Measurements from ENCODE around the gene ANKRD37.

ANKRD37 gene

DNA sequence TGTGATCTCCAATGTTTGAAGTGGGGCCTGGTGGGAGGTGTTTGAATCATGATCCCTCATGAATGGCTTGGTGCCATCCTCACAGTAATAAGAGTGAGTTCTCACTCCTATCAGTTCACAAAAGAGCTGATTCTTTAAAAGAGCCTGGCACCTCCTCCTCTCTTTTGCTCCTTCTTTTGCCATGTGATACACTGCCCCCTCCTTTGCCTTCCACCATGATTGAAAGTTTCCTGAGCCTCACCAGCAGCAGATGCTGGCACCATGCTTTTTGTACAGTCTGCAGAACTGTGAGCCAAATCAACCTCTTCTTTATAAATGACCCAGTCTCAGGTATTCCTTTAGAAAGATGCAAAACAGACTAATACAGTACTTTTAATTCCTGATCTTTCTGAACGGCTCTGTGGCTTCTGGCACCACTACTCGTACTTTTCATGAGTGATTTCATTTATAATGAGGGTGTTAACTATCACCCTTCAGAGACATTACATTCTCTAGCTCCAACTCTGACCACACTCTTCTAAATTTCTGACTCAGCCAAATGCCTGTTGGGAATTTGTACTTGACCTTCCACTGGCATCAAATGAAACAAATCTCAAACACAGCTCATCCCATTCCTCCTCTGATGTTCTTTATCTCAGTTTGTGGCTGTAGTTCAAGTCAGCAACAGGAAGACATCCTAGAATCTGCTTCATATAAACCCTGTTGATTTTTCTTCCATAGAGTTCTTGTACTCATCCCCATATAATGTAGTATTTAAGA lies 24.9 kb downstream of the ANKRD37 start:
- TF ChIP-seq, protein P1, sequence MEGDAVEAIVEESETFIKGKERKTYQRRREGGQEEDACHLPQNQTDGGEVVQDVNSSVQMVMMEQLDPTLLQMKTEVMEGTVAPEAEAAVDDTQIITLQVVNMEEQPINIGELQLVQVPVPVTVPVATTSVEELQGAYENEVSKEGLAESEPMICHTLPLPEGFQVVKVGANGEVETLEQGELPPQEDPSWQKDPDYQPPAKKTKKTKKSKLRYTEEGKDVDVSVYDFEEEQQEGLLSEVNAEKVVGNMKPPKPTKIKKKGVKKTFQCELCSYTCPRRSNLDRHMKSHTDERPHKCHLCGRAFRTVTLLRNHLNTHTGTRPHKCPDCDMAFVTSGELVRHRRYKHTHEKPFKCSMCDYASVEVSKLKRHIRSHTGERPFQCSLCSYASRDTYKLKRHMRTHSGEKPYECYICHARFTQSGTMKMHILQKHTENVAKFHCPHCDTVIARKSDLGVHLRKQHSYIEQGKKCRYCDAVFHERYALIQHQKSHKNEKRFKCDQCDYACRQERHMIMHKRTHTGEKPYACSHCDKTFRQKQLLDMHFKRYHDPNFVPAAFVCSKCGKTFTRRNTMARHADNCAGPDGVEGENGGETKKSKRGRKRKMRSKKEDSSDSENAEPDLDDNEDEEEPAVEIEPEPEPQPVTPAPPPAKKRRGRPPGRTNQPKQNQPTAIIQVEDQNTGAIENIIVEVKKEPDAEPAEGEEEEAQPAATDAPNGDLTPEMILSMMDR (IDR thresholded peaks at IDR 0.05): no peak
- no peak for TF ChIP-seq ZFX (IDR thresholded peaks at IDR 0.05; ENCODE audit: borderline replicate concordance)
- no peak overlapping the region for H3K27ac ChIP-seq

DNA sequence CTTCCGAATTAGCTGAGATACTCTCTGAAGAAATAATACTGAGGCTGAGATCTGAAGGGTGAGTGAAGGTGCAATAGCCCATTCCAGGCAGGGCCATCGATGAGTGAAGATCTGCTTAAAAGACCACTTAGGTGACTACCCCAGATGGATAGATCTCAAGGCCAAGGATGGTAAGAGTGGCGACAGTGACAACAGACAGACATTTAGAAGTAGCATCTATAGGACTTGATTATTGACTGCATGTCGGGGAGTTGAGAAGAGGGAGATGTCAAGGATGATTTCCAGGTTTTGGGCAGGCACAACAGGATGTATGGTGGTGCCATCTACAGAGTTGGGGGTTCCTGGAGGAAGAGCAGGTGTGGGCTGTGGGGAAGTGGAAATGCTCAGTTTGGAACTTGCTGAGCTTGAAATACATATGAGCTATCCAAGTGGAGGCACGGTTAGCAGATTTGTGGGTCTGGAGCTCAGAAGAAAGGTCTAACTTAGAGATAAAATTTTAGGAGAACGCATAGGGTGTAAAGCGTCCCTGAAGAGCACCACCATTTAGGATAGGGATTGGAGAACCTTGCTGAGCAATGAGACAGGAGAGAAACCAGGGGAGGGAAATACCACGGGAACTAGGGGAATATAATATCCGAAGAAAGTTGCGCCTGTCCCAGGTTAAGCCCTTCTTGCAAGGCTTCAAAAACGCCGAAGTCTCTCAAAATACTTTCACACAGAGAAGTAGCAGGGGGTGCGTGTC lies 28.4 kb downstream of the ANKRD37 start:
- TF ChIP-seq, protein P1 (IDR thresholded peaks at IDR 0.05): no peak
- TF ChIP-seq ZFX (IDR thresholded peaks at IDR 0.05; ENCODE audit: borderline replicate concordance): no peak
- H3K27ac ChIP-seq: peak overlapping the region; percentile 80

DNA sequence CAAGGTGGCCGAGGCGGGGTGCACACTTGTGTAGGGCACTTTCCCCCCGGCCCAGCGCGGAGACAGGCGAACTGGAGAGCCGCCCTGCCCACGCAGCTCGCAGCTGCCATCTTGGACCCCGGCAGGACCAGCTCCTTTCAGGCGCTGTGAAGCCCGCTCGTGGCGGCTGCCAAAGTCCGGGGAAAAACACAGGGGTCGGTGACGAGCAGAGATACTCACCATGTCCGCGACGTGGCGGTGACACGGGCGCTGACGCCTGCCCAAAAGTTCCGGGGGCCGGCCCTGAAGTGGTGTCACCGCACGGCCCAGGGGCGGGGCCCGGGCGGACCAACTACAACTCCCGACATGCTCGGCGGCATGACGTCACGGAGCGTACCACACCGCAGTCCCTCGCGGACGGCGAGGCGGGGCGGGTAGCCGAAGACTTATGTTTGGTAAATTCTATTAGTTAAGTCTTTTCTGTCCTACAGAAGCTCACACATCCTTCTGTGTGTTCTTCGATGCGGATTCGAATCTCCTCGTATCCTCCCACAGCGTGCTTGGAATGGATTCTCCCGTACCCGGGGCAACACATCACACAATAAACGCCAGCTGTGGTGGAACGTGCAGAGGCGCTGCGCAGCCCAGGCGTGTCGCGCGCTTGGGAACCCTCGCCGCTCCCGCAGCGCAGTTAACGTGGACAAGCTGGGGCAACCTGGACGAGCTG lies 29.2 kb downstream of the ANKRD37 start, which contains the start of gene UFSP2:
Gene UFSP2, minus strand, starts transcription at position 318 of the 706 bp plus-strand sequence. Its CDS starts 96 bp downstream, at position 222.
- TF ChIP-seq ZFX (IDR thresholded peaks at IDR 0.05; ENCODE audit: borderline replicate concordance): no peak
- TF ChIP-seq, protein P1 (IDR thresholded peaks at IDR 0.05): no peak
- H3K27ac ChIP-seq: peak within 1 kb of the TSS; percentile 80

DNA sequence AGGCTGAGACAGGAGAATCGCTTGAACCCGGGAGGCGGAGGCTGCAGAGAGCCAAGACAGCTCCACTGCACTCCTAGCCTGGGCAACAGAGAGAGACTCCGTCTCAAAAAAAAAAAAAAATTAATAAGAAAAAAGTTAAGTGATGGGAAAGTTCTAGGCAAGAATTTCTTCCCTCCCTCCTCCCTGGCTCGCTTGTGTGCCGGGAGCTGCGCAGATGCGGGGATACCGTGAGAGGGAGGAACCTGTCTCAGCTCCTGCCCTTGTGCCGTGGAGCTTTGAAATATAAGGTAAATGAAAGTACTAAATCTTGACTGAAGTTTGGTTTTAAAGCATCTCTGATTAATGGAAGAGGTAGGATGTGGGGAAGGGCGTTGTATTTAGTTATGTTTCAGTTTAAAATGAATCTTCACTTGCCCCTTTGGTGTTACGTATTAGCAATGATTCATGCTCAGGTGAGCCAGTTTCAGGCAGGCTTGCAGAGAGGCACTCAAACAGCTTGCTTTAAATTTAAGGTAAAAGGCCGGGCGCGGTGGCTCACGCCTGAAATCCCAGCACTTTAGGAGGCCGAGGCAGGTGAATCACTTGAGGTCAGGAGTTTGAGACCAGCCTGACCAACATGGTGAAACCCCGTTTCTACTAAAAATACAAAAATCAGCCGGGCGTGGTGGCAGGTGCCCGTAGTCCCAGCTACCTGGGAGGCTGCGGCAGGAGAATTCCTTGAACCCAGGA lies 30.5 kb downstream of the ANKRD37 start:
- TF ChIP-seq, protein P1 (IDR thresholded peaks at IDR 0.05): no peak
- no peak for TF ChIP-seq ZFX (IDR thresholded peaks at IDR 0.05; ENCODE audit: borderline replicate concordance)
- H3K27ac ChIP-seq: no peak overlapping the region

DNA sequence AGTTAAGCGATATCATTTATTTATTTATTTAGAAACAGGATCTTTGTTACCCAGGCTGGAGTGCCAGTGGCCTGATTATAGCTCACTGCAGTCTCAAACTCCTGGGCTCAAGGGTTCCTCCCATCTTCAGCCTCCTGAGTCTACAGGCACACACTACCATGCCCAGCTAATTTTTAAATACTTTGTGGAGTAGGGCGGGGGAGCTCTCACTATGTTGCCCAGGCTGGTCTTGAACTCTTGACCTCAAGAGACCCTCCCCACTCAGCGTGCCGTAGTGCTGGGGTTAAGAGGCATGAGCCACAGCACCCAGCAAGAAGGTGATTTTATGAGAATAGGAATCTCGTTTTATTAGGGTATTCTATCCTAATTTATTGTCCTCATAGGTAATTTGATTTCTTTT lies 33.0 kb downstream of the ANKRD37 start:
- H3K27ac ChIP-seq: no peak overlapping the region
- TF ChIP-seq ZFX (IDR thresholded peaks at IDR 0.05; ENCODE audit: borderline replicate concordance): no peak
- TF ChIP-seq, protein P1 (IDR thresholded peaks at IDR 0.05): no peak

DNA sequence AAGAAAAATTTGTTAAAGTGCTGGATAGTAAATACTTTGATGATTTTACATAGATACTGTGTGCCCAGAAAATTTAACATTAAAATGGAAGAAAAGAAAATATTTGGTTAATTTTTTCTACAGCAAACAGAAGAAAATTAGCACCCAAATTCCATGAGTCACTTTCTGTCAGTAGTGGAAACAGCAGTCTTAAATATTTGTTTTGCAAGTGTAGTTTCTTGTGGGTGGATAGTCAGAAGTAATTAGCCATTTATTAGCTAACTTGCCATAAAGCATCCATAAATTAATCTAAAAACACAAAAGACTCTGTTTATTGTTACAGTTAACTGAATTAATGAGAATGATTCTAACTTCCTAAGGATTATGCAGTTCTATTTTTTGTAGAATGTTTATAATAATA lies 38.8 kb downstream of the ANKRD37 start:
- no peak overlapping the region for H3K27ac ChIP-seq
- TF ChIP-seq, protein P1 (IDR thresholded peaks at IDR 0.05): no peak
- no peak for TF ChIP-seq ZFX (IDR thresholded peaks at IDR 0.05; ENCODE audit: borderline replicate concordance)

All from 22Rv1 (cell line).